K562 treated with DMSO at 1 percent for 24 hours (cell line): ENCODE measurements around the gene MEP1A. TPM values are rescaled to one million over a fixed set of nuclear protein-coding genes. Genes with fewer than 3 reads are reported as not detected.

Experiments
- total RNA-seq: library from RNA; unstranded; fragments of 300-600 nt; gene quantifications from 2 replicates; pipeline ENCODE4 v1.2.3, GENCODE V29; 2022; ENCODE audit warnings: low read depth; ENCODE audit not compliant: insufficient read depth

Gene MEP1A, protein sequence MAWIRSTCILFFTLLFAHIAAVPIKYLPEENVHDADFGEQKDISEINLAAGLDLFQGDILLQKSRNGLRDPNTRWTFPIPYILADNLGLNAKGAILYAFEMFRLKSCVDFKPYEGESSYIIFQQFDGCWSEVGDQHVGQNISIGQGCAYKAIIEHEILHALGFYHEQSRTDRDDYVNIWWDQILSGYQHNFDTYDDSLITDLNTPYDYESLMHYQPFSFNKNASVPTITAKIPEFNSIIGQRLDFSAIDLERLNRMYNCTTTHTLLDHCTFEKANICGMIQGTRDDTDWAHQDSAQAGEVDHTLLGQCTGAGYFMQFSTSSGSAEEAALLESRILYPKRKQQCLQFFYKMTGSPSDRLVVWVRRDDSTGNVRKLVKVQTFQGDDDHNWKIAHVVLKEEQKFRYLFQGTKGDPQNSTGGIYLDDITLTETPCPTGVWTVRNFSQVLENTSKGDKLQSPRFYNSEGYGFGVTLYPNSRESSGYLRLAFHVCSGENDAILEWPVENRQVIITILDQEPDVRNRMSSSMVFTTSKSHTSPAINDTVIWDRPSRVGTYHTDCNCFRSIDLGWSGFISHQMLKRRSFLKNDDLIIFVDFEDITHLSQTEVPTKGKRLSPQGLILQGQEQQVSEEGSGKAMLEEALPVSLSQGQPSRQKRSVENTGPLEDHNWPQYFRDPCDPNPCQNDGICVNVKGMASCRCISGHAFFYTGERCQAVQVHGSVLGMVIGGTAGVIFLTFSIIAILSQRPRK
- 0.08 TPM in 1 of 2 replicates, not detected in the other for total RNA-seq

DNA sequence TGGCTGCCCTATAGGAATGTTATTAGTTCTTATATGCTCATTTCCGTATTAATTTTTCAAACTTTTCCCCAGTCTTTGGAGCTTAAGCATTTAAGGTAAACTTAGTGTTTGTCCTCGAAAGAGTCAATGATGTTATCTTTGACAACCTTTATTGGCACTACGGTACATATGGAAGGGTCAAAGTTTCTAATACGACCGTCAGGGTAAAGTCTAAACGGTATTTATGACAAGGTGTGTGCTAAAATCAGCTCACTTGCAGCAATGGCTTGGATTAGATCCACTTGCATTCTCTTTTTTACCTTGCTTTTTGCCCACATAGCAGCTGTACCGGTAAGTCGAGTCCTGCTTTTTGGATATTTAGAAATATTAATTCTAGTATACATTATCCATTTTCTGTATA lies at the start of gene MEP1A:
Gene MEP1A, plus strand, starts transcription at position 252 of the 400 bp plus-strand sequence. Its CDS starts 10 bp downstream, at position 262.

DNA sequence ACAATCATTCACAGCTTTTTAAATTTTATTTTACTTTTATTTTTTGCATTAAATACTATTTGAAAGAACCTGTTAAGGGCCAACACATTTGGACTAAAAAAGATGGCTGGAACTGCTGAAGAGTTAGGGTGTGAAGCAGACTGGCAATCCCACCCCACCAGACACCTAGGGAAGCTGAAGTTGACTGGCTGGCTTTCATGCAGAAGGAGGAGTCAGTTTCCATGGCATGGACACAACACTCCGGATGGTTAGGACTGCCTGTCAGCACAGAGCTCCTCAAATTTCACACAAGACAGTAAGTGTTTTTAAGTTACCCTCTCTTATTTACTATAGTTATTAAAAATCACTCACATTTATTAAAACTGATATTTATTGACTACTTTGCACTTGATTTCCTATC lies 46.5 kb upstream of the MEP1A start, which contains the start of gene ANKRD66:
Gene ANKRD66, plus strand, starts transcription at position 238 of the 400 bp plus-strand sequence. CDS start 5,016 bp downstream, outside the sequence.

Other genes starting within 250 kb of the MEP1A start
- not detected in 2 replicates for gene CYP39A1, start 140.6 kb upstream of the MEP1A start, total RNA-seq
- gene SLC25A27, start 140.4 kb upstream of the MEP1A start, total RNA-seq = not detected in 2 replicates
- gene TDRD6, start 105.5 kb upstream of the MEP1A start, total RNA-seq = 0.34 and 0.52 TPM in 2 replicates
- not detected in 2 replicates for gene PLA2G7, start 58.0 kb upstream of the MEP1A start, total RNA-seq
- gene ANKRD66, start 46.5 kb upstream of the MEP1A start, total RNA-seq = not detected in 2 replicates
- gene ADGRF5, start 128.5 kb downstream of the MEP1A start, total RNA-seq = not detected in 2 replicates
- not detected in 2 replicates for gene ADGRF1, start 248.9 kb downstream of the MEP1A start, total RNA-seq